Adrenal gland (tissue), 12 donors: ENCODE results near the gene STARD3NL. TPM values are rescaled to one million over a fixed set of nuclear protein-coding genes. Genes with fewer than 3 reads are reported as not detected.

Source experiments
- DNase-seq, 7 donors: peaks; one replicate each; pipeline ENCODE4 v3.0.0-alpha.2; 2019 to 2020
- H3K27ac ChIP-seq, 5 donors: fragments of 200-600 bp; sonication (generic) in 4 of 5; 1 replicate in 3 of 5; 2 replicates in 2 of 5; pipeline versions ENCODE4 v1.5.1 to v1.8.0; 2016 to 2020; ENCODE audit warnings: mild to moderate bottlenecking in 1 of 5
- H3K27me3 ChIP-seq: fragments of 200-600 bp; 2 replicates; pipeline ENCODE4 v1.8.0; 2021
- H3K36me3 ChIP-seq, 2 donors: fragments of 200-600 bp; replicated peaks in 1 of 2; 1 replicate in 1 of 2; 2 replicates in 1 of 2; pipeline versions ENCODE4 v1.5.1 to v1.8.0; 2018 to 2022
- H3K4me1 ChIP-seq, 2 donors: fragments of 200-600 bp; replicated peaks in 1 of 2; 1 replicate in 1 of 2; 2 replicates in 1 of 2; pipeline versions ENCODE4 v1.5.1 to v1.8.0; 2018 to 2021
- H3K4me3 ChIP-seq, 4 donors: fragments of 200-600 bp; sonication (generic) in 3 of 4; one replicate each; pipeline ENCODE4 v1.5.1; 2016 to 2018
- H3K9me3 ChIP-seq, 3 donors: fragments of 200-600 bp; sonication (generic) in 1 of 3; replicated peaks in 1 of 3; 1 replicate in 2 of 3; 2 replicates in 1 of 3; pipeline versions ENCODE4 v1.5.1 to v1.8.0; 2016 to 2021
- POLR2A ChIP-seq, 2 donors: fragments of 450-650 bp; IDR thresholded peaks; one replicate each; pipeline ENCODE4 v1.6.1; 2017; ENCODE audit warnings: antibody characterized with exemption in 2 of 2, mild to moderate bottlenecking in 2 of 2, moderate library complexity in 1 of 2
- WGBS, 4 donors: extraction: QIAGEN DNeasy Blood & Tissue Kit in 2 of 4; methylation state at CpG; one replicate each; pipeline versions ENCODE4 v1.1.5 to v1.1.7; 2013 to 2017; 5-methylcytosine and 5-hydroxymethylcytosine counted together
- intact Hi-C, 2 donors: fragments of 100-400 bp; cut with DNase I; formaldehyde crosslinking; loops; one replicate each; pipeline versions ENCODE4 v1.14.1 to v1.15.0; 2022 to 2023
- polyA plus RNA-seq, 3 donors: library from polyadenylated mRNA; stranded (reverse); fragments of 200-250 nt in 2 of 3; fragments of 350-450 nt in 1 of 3; fragmentation: Illumina TruSeq in 1 of 3; extraction: RNeasy Lipid Tissue Mini Kit (QIAGEN cat#74804) in 1 of 3; gene quantifications; one replicate each; pipeline ENCODE4 v1.2.3, GENCODE V29; 2013 to 2014
- total RNA-seq, 9 donors: library from RNA; depleted of rRNA in 4 of 9; stranded (reverse); fragments of >200 nt in 4 of 9; fragments of 120-200 nt in 1 of 9; fragmentation: NEBNext Ultra II Directional in 1 of 9; extraction: Animal tissue kit (Norgen Biotek cat#: 25700) in 1 of 9; gene quantifications; one replicate each; pipeline versions ENCODE4 v1.1.0 to v1.2.4, GENCODE V29; 2013 to 2023
- TF ChIP-seq, protein P1 (sequence below), 6 experiments: fragments of 450-650 bp in 4 of 6; fragments of 200-600 bp in 2 of 6; sonication (generic) in 1 of 6; IDR thresholded peaks; 1 replicate in 5 of 6; 2 replicates in 1 of 6; pipeline versions ENCODE4 v1.5.1 to v1.8.0; 2016 to 2021; ENCODE audit warnings: antibody characterized with exemption in 6 of 6, mild to moderate bottlenecking in 2 of 6, moderate library complexity in 1 of 6
- donor health status: healthy with polysubstance abuse.
- donor health status: Bipolar disorder and iron deficiency.
- donor health status: DM: yes; HTN: yes; CAD: no.
- donor health status: DM: no; HTN: no; CAD: no.
- donor health status: DM: no; HTN: no; CAD: no.
- donor health status: DM: yes; HTN: yes; CAD: no.

STARD3NL gene
- total and polyA plus RNA-seq, 12 donors = 13.9 to 61.6 (median 27.6) TPM

DNA sequence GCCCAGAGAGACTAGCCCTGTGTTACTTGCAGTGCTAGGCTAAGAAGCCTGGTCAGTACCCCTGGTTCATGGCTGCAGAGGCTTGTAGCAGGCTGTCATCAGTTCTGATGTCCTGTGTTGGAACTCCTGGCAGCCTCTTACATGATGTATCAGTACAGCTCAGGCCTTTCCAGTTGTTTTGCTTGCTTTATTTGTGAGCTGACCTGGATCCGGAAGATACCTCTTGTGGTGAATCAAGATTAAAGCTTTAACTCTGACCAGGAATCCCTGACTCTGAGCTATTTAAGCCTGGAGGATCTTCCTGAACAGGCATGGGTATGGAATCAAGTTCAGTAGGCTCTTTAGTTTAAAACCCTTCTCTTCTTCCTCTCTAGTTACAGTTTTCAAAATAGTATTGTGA, 4.4 kb downstream of the STARD3NL start:
- Histone ChIP-seq H3K4me1 (peaks cover 0 to 38% of the 10 kb centered on the region in 2 donors), H3K36me3 (no peaks in the 10 kb centered on the region), H3K27ac (no peak overlapping the region), H3K4me3 (no peak overlapping the region), H3K27me3 (no peaks in the 10 kb centered on the region), H3K9me3 (no peaks in the 10 kb centered on the region)
- TF ChIP-seq, protein P1, sequence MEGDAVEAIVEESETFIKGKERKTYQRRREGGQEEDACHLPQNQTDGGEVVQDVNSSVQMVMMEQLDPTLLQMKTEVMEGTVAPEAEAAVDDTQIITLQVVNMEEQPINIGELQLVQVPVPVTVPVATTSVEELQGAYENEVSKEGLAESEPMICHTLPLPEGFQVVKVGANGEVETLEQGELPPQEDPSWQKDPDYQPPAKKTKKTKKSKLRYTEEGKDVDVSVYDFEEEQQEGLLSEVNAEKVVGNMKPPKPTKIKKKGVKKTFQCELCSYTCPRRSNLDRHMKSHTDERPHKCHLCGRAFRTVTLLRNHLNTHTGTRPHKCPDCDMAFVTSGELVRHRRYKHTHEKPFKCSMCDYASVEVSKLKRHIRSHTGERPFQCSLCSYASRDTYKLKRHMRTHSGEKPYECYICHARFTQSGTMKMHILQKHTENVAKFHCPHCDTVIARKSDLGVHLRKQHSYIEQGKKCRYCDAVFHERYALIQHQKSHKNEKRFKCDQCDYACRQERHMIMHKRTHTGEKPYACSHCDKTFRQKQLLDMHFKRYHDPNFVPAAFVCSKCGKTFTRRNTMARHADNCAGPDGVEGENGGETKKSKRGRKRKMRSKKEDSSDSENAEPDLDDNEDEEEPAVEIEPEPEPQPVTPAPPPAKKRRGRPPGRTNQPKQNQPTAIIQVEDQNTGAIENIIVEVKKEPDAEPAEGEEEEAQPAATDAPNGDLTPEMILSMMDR (IDR thresholded peaks at IDR 0.05) = no peak
- no peak for TF ChIP-seq POLR2A (IDR thresholded peaks at IDR 0.05)
- DNase-seq = no peak
- WGBS, 4 donors = 67 to 81% (median 79%) methylated on average over 1 of the region's 1 CpG
- intact Hi-C loops = no loop called here

DNA sequence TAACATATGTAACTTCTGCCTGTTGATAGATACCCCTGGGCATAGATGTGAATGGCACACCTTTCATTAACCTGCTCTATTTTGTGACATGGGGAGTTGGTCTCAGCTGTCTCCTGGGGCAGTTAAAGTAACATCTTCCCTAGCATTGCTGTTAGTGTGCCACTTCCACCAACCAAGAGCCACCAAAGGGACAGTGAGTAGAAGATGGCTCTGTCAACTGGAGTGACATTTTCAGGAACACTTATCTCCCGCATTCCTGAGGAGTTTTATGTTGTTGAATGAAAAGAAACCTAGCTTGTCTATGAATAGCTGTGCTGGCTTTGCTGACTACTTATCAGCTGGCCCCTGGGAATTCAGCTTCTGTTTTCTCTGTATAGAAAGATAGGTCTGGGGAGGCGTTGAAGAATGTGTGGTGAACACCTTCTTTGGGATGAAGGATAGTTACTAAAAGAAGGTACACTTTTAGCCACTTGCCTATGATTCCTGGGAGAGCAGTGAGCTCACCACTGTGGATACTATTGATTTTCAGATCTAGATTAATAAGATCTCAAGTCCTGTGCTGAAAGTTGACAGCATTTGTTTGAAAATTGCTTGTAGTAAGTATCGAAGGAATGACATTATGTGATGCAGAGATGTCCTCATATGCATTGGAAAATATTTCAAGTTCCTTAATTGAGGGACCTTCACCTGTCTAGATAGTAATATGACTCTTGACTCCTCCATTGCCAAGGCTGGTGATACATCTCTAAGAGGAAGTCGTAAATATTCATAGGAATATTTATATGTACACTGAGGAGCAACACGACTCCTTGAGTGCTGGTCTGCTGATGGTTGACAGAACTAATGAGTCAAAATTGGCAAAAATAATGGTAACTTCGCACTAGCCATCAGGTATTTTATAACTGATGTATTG, 7.6 kb downstream of the STARD3NL start:
- WGBS, 4 donors = 72 to 80% (median 75%) methylated on average over 6 of the region's 6 CpGs
- no peak for DNase-seq
- Histone ChIP-seq H3K9me3 (no peaks in the 10 kb centered on the region), H3K4me1 (peaks cover 0 to 20% of the 10 kb centered on the region in 2 donors), H3K4me3 (no peak overlapping the region), H3K27ac (no peak overlapping the region), H3K27me3 (no peaks in the 10 kb centered on the region), H3K36me3 (no peaks in the 10 kb centered on the region)
- TF ChIP-seq POLR2A (IDR thresholded peaks at IDR 0.05) = no peak
- TF ChIP-seq, protein P1 (IDR thresholded peaks at IDR 0.05) = no peak
- intact Hi-C loops = no loop called here

DNA sequence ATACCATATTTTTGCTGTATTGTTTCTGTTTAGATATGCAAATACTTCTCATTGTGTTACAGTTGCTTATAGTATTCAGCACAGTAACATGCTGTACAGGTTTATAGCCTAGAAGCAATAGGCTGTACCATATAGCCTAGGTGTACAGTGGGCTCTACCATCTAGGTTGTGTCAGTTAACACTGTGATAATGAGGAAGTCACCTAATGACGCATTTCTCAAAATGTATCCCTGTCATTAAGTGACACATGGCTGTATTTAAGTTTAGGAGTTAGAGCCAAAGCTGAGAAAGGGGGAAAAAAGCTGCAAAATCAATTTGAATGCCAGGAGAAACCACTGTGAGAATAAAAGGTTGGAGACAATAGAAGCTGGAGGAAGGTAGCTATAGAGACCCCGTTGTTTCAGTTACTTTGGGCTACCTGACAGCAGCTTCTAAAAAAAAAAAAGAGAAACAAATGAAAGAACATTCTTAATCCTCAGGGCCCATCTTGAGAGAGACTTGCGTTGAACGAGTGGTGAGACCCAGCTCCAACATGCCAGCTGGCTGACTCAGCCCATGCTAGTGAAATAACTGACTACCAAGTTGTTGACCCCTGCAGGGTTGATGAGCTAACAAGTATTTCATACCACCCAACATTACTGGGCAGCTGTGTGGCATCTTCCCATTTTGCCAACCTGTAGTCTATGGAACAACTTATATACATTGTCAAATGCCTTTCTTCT, 8.7 kb downstream of the STARD3NL start:
- Histone ChIP-seq H3K27ac (no peak overlapping the region), H3K36me3 (no peaks in the 10 kb centered on the region), H3K4me1 (peaks cover 0 to 19% of the 10 kb centered on the region in 2 donors), H3K9me3 (no peaks in the 10 kb centered on the region), H3K27me3 (no peaks in the 10 kb centered on the region), H3K4me3 (no peak overlapping the region)
- 85 to 89% (median 88%) methylated on average over 4 of the region's 4 CpGs for WGBS, 4 donors
- no peak for TF ChIP-seq POLR2A (IDR thresholded peaks at IDR 0.05)
- TF ChIP-seq, protein P1 (IDR thresholded peaks at IDR 0.05) = no peak
- DNase-seq = no peak
- intact Hi-C loops = no loop called here

DNA sequence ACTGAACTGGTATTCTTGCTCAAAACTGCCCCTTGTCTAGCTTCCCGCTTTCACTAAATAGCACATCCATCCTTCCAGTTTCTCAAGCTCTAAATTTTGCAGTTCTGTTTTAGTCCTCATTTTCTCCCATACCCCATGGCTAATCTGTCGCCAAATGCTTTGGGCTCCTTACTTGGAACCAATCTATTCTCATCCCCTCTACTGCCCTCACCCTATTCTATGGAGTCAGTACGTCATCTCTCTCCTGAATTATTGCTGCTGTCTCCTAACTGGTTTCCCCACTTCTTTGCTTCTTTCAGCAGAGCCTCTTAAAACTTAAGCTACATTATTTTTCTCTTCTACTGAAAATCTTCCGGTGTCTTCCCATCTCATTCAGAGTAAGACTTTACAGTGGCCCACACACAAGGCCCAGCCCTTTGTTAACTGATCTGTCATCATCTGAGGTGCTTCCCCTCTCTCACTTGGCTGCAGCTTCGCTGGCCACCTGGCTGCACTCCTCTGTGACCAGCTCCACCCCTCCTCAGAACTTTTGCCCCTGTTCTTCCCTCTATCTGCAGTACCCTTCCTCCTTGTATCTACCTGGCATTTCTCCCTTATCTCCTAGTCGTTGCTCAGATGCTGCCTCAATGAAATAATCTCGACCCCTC, 9.9 kb downstream of the STARD3NL start:
- TF ChIP-seq, protein P1 (IDR thresholded peaks at IDR 0.05) = no peak
- no peak for TF ChIP-seq POLR2A (IDR thresholded peaks at IDR 0.05)
- Histone ChIP-seq H3K4me3 (no peak overlapping the region), H3K27me3 (no peaks in the 10 kb centered on the region), H3K4me1 (peaks cover 0 to 19% of the 10 kb centered on the region in 2 donors), H3K36me3 (no peaks in the 10 kb centered on the region), H3K9me3 (no peaks in the 10 kb centered on the region), H3K27ac (no peak overlapping the region)
- DNase-seq = no peak
- 75 to 85% (median 78%) methylated on average over 7 of the region's 7 CpGs for WGBS, 4 donors
- intact Hi-C loops = no loop called here
